Activated T-helper 17 cell treated with anti-CD3 and anti-CD28 coated beads, Interleukin-2, amount 50 U/mL, for 72 hours (primary cell): ENCODE results near the gene NEURL1B. TPM values are rescaled to one million over a fixed set of nuclear protein-coding genes. Genes with fewer than 3 reads are reported as not detected.
"Not testable (repeated sequence)": the region's sequence is repeated elsewhere in the genome, so short reads cannot be mapped to it uniquely, and the experiment has no call there.

Experiments used
- ATAC-seq: fragments of 150-1000 bp; cut with Tn5 transposase; replicated peaks from 2 replicates; pipeline ENCODE4 v1.10.0; 2021; ENCODE audit warnings: mild to moderate bottlenecking, moderate library complexity
- H3K27ac Mint-ChIP-seq: one replicate; pipeline ENCODE4 v1.8.0; 2022; ENCODE audit warnings: mixed read lengths
- H3K27me3 Mint-ChIP-seq: one replicate; pipeline ENCODE4 v1.8.0; 2022; ENCODE audit warnings: mixed read lengths
- H3K36me3 Mint-ChIP-seq: one replicate; pipeline ENCODE4 v1.8.0; 2022; ENCODE audit warnings: low read depth, mild to moderate bottlenecking, mixed read lengths
- H3K4me1 Mint-ChIP-seq: one replicate; pipeline ENCODE4 v1.8.0; 2022; ENCODE audit warnings: mixed read lengths
- H3K4me3 Mint-ChIP-seq: one replicate; pipeline ENCODE4 v1.8.0; 2022; ENCODE audit warnings: mild to moderate bottlenecking, mixed read lengths
- H3K9me3 Mint-ChIP-seq: one replicate; pipeline ENCODE4 v1.8.0; 2022; ENCODE audit warnings: mixed read lengths
- total RNA-seq, 2 donors: library from RNA; stranded (reverse); gene quantifications; one replicate each; pipeline ENCODE4 v1.2.3, GENCODE V29; 2022

The NEURL1B gene
- total RNA-seq, 2 donors from 2014 or later: 0.52 to 1.2 TPM

DNA sequence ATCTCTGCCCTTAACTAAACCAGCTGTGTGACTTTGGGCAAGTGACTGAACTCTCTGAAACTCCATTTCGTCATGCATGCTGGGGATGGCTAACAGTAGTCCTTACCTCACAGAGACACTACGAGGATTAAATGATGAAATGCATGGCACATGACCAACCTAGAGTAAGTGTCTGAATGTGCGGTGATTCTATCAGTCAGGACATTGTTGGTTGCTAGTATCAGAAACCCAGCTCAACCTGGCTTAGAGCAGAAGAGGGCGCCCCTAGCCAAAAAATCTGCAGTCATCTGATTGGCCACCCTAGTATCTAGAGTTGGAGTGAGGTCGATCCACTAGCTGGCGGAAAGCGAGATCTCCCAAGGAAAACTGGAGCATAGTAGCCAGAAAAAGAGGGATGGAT is 25.2 kb downstream of the NEURL1B start:
- ATAC-seq: no peak
- H3K27ac Mint-ChIP-seq: no peak overlapping the region
- H3K9me3 Mint-ChIP-seq: no peaks in the 10 kb centered on the region
- H3K36me3 Mint-ChIP-seq: no peaks in the 10 kb centered on the region
- no peaks in the 10 kb centered on the region for H3K4me1 Mint-ChIP-seq
- H3K27me3 Mint-ChIP-seq: peaks cover 3% of the 10 kb centered on the region
- H3K4me3 Mint-ChIP-seq: no peak overlapping the region

DNA sequence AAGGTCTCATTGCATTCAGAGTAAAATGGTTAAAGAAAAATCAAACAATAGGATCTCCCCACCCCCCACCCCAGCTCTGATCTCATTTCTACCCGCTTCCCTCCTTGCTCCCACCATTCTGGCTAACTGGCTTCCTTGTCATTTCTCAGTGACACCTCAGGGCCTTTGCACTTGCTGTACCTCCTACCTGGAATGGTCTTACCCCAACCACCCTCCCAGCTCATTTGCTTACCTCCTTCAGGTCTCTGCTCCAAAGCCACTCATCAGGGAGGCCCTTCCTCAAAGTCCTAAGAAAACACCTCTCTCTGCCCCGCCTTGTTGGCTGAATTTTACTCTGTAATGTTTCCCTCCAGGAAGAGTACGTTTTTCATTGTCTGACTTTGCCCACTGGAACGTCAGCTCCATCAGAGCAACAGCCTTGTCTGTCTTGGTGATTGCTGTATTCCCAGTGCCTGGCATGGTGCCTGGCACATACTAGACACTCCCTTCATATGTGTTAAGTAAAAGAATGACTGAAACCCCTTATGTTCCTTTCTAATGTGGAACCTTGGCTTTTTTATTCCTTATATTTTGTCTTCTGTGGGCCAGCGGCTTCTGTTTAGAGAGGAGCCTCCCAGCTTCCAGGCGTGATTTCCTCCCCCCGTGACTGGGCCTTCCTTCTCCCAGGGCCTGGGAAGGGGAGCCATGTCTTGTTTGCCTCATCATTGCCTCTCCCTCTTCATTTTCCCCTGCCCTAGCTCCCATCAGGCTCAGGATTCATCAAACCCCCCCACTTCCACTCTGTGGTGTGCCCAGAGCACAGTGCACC is 26.9 kb downstream of the NEURL1B start:
- ATAC-seq: no peak
- H3K9me3 Mint-ChIP-seq: no peaks in the 10 kb centered on the region
- no peak overlapping the region for H3K27ac Mint-ChIP-seq
- H3K36me3 Mint-ChIP-seq: no peaks in the 10 kb centered on the region
- H3K27me3 Mint-ChIP-seq: peaks cover 3% of the 10 kb centered on the region
- H3K4me1 Mint-ChIP-seq: no peaks in the 10 kb centered on the region
- H3K4me3 Mint-ChIP-seq: no peak overlapping the region

DNA sequence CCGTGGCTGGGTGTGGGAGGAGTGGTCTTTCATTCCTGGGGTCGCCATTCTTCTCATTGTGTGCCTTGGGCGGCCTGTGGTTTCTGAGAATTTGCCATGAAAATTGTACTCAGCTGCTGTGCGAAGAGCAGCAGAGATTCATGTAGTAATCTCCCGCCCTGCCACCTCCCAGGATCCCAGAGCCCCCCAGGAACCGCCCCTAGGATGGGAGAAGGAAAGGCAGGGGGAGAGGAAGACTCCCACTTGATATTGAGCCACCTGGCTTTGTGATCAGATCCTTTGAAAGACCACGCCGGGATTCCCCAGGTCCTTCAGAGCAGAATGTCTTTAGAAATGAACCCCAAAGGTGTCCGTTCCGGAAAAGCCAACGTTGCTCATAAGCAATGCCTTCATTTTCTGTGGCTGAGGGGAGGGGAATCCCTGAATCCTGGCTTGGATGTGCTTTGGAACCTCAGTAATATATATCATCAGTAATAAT is 27.6 kb downstream of the NEURL1B start:
- Mint-ChIP-seq H3K27ac (no peak overlapping the region), H3K36me3 (no peaks in the 10 kb centered on the region), H3K4me1 (no peaks in the 10 kb centered on the region), H3K4me3 (no peak overlapping the region), H3K9me3 (no peaks in the 10 kb centered on the region), H3K27me3 (peaks cover 3% of the 10 kb centered on the region)
- no peak for ATAC-seq

DNA sequence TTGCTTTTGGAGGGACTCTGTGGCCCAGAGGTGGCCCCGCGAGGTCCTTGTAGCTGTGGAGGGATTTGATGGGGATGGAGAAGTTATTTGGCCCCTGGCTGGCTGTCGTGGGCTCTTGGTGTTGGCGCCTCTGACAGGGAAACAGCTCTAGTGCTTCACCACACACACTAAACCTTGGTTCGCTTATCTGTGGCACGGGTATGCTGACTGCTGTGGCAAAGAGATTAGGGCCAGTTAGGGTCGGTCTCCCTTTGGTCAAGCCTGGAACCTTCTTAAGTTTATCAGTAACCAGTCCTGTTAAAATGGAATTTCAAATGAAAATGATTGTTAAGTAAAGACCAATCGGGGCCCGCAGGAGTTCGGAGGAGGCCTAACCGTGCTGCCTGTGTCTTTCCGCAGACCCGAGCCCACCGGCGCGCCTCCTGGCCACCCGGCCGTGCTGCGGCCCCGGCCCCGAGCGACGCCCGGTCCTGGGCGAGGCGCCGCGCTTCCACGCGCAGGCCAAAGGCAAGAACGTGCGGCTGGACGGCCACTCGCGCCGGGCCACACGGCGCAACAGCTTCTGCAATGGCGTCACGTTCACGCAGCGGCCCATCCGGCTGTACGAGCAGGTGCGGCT is 28.4 kb downstream of the NEURL1B start:
- Mint-ChIP-seq H3K27ac (no peak overlapping the region), H3K4me3 (no peak overlapping the region), H3K36me3 (no peaks in the 10 kb centered on the region), H3K27me3 (peaks cover 3% of the 10 kb centered on the region), H3K4me1 (no peaks in the 10 kb centered on the region), H3K9me3 (no peaks in the 10 kb centered on the region)
- ATAC-seq: no peak

DNA sequence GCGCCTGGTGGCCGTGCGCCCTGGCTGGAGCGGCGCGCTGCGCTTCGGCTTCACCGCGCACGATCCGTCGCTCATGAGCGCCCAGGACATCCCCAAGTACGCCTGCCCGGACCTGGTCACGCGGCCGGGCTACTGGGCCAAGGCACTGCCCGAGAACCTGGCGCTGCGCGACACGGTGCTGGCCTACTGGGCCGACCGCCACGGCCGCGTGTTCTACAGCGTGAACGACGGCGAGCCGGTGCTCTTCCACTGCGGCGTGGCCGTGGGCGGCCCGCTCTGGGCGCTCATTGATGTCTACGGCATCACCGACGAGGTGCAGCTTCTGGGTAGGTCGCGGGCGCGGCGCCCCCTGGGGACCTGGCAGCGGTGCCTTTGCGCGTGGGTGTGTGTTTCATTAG is 28.9 kb downstream of the NEURL1B start:
- Mint-ChIP-seq H3K4me1 (no peaks in the 10 kb centered on the region), H3K36me3 (no peaks in the 10 kb centered on the region), H3K27ac (no peak overlapping the region), H3K4me3 (no peak overlapping the region), H3K27me3 (peaks cover 3% of the 10 kb centered on the region), H3K9me3 (no peaks in the 10 kb centered on the region)
- ATAC-seq: no peak

DNA sequence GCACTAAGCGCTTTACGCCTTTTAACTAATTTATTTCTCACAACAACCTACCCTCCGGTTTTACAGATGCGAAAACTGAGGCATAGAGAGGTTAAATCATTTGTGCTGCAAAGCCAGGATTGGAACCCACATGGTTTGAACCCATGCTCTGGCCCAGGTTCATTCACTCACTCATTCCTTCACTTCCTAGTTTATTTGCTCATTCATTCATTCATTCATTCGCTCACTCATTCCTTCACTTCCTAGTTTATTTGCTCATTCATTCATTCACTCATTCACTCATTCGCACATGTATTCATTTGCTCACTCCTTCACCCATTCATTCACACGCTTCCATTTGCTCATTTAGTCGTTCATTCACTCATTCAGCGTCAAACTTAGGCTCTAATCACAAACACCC is 29.4 kb downstream of the NEURL1B start:
- Mint-ChIP-seq H3K27ac (no peak overlapping the region), H3K9me3 (no peaks in the 10 kb centered on the region), H3K4me3 (no peak overlapping the region), H3K27me3 (peaks cover 3% of the 10 kb centered on the region), H3K4me1 (no peaks in the 10 kb centered on the region), H3K36me3 (no peaks in the 10 kb centered on the region)
- no peak for ATAC-seq

DNA sequence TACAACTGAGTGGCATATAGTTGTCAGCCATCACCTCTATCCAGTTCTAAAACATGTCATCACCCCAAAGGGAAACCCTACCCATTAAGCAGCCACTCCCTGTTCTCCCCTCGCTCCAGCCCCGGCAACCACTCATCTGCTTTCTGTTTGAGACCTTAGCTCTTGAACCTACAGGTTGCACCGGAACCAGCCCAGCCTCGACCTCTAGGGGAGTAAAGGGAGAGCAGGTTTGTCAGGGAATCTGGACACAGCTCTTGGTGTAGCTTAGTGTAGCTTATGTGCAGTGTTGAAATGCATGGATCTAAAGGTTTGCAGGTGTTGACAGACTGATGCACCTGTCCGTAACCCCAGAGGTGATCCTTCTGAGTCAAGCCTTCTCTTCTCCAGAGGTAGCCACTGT is 30.0 kb downstream of the NEURL1B start:
- Mint-ChIP-seq H3K4me1 (no peaks in the 10 kb centered on the region), H3K36me3 (no peaks in the 10 kb centered on the region), H3K9me3 (no peaks in the 10 kb centered on the region), H3K27me3 (no peaks in the 10 kb centered on the region), H3K4me3 (no peak overlapping the region), H3K27ac (no peak overlapping the region)
- no peak for ATAC-seq

DNA sequence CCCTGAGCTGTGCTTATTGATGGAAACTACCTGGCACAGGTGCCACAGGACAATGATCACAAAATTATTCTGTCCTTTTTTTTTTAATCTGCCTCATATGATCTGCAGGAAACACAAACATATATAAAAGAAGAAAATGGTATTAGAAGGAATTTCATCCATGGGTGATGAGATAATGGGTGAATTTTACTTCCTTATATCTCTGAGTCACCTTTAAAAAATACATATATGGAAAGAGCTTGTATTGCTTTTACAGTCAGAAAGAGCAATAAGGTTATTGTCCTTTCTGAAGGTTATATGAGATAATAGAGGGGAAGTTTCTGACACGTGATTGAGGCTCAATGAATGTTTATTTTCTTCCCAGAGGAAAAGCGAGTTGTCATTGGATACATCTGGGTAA is 31.6 kb downstream of the NEURL1B start:
- H3K4me3 Mint-ChIP-seq: no peak overlapping the region
- no peak overlapping the region for H3K27ac Mint-ChIP-seq
- no peaks in the 10 kb centered on the region for H3K9me3 Mint-ChIP-seq
- no peaks in the 10 kb centered on the region for H3K36me3 Mint-ChIP-seq
- no peaks in the 10 kb centered on the region for H3K4me1 Mint-ChIP-seq
- no peak for ATAC-seq
- H3K27me3 Mint-ChIP-seq: no peaks in the 10 kb centered on the region

DNA sequence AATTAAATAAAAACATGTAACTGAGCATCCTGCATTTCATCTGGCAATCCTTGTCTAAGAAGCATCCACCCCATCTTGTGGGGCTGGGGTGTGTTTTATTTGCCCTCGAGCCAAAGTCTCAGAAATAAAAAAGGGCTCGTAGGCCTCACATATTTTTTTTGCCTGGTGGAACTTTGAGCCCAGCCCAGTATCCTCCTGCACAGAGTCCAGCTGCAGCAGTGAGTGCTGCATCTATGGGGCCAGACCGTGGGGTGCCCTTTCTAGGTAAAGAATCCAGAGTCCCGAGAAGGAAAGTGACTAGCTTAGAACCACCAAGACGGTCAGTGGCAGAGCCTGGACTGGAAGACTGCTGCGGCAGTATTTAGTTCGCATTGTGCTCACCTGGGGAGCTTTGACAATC is 33.1 kb downstream of the NEURL1B start:
- H3K36me3 Mint-ChIP-seq: no peaks in the 10 kb centered on the region
- ATAC-seq: no peak
- no peak overlapping the region for H3K27ac Mint-ChIP-seq
- no peaks in the 10 kb centered on the region for H3K4me1 Mint-ChIP-seq
- no peaks in the 10 kb centered on the region for H3K27me3 Mint-ChIP-seq
- no peaks in the 10 kb centered on the region for H3K9me3 Mint-ChIP-seq
- H3K4me3 Mint-ChIP-seq: no peak overlapping the region

DNA sequence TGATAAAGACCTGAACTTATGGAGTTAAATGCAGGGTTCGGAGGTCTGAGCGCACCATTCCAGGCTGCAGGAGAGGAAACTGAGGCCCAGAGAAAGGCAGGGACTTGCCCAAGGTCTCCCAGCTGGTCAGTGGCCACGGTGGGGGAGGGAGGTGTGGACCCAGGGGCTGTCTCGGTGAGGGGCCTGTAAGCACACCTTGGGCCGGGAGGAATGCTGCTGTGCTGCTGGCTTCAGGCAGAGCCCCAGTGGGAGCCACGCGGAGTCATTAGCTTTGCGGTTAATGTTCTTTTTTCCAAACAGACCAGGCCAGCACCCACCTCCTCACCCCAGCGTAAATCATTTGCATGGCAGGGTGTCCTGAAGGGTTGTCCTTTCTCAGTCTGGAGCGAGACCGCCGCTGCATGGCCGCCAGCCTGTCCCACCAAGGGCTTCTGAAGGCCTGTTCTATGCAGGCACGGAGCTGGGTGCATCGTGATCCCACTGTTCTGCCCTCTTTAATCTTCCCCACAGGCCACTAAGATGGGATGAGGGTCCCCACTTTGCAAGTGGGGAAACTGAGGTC is 35.9 kb downstream of the NEURL1B start:
- no peak overlapping the region for H3K4me3 Mint-ChIP-seq
- no peaks in the 10 kb centered on the region for H3K9me3 Mint-ChIP-seq
- no peak overlapping the region for H3K27ac Mint-ChIP-seq
- H3K36me3 Mint-ChIP-seq: no peaks in the 10 kb centered on the region
- H3K27me3 Mint-ChIP-seq: no peaks in the 10 kb centered on the region
- no peaks in the 10 kb centered on the region for H3K4me1 Mint-ChIP-seq
- no peak for ATAC-seq

DNA sequence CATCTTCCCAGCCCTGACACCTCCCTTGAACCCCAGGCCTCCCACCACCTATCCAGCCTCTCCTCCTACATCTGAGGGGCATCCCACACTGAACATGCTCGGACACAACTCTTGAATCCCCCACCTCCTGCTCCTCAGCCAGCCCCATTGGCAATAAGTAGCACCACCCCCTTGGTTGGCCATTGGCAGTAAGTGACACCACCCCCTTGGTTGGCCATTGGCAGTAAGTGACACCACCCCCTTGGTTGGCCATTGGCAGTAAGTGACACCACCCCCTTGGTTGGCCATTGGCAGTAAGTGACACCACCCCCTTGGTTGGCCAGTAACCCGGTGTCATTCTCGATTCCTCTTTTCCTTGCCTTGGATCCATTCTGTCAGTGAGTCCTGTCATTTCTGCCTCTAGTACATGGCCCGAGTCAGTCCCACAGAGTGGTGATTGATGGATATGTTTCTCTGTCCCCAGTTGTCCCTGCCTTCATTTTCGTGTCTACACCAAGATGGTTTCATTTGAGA is 37.4 kb downstream of the NEURL1B start:
- H3K27me3 Mint-ChIP-seq, ATAC-seq, H3K27ac Mint-ChIP-seq, H3K9me3 Mint-ChIP-seq, H3K36me3 Mint-ChIP-seq, H3K4me3 Mint-ChIP-seq, H3K4me1 Mint-ChIP-seq: not testable (repeated sequence)

DNA sequence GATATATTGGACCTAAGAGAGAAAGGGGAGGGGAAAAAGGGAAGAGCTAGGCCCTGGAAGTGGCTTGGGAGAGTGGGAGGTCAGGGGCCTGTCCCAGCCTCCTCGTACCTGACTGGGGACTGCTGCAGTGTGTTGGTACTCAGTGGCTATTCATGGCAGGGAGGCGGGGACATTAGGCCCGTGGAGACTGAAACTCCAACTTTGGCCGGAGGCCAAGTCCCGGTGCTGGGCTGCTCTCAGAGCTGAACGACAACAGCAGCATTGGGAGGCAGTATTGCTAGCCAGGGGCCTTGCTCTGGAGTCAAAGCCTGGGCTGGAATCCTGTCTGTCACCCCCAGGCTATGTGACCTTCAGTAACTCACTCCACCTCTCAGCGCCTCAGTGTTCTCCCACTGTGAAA is 37.8 kb downstream of the NEURL1B start:
- Mint-ChIP-seq H3K36me3 (no peaks in the 10 kb centered on the region), H3K27me3 (peaks cover 4% of the 10 kb centered on the region), H3K4me3 (no peak overlapping the region), H3K27ac (no peak overlapping the region), H3K4me1 (peaks cover 6% of the 10 kb centered on the region), H3K9me3 (peaks cover 5% of the 10 kb centered on the region)
- no peak for ATAC-seq

DNA sequence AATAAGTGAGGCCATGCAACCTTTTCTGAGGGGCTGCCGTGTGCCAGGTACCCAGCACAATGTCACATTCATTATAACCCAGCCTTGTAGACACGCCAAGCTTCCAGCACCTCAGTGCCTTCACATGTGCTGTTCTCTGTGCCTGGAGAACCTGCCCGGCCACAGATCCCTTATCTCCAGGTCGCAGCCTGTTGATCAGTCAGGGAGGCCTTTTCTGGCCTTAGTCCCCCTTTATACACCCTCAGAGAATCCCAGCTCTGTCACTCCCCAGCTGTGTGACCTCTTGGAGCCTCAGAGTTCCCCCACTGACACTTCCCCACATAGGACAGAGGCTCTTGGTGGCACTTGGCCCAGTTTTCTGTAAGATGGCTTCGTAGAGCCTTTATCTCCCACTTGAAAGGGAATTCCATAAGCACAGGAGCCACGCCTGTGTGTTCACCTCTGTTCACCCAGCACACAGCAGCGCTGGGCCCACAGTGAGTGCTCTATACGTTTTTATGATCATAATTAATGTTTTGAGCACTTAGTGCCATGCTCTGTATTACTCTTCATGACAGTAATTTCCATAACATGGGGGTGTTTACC is 38.7 kb downstream of the NEURL1B start:
- ATAC-seq: no peak
- Mint-ChIP-seq H3K4me1 (peaks cover 10% of the 10 kb centered on the region), H3K27ac (no peak overlapping the region), H3K36me3 (no peaks in the 10 kb centered on the region), H3K27me3 (peaks cover 4% of the 10 kb centered on the region), H3K9me3 (peaks cover 5% of the 10 kb centered on the region), H3K4me3 (no peak overlapping the region)

DNA sequence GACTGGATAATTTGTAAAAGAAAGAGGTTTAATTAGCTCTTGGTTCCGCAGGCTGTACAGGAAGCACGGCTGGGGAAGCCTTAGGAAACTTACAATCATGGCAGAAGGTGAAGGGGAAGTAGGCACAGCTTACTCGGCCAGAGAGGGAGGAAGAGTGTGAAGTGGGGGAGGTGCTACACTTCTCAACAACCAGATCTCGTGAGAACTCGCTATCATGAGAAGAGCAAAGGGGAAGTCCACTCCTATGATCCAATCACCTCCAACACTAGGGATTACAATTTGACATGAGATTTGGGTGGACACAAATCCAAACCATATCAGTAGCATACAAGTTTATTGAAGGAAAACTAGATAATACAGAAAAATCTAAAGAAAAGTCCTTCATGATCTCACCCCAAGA is 39.9 kb downstream of the NEURL1B start:
- peaks cover 10% of the 10 kb centered on the region for H3K4me1 Mint-ChIP-seq
- H3K9me3 Mint-ChIP-seq: peaks cover 5% of the 10 kb centered on the region
- no peak for ATAC-seq
- H3K4me3 Mint-ChIP-seq: no peak overlapping the region
- H3K27me3 Mint-ChIP-seq: peaks cover 4% of the 10 kb centered on the region
- H3K36me3 Mint-ChIP-seq: no peaks in the 10 kb centered on the region
- H3K27ac Mint-ChIP-seq: no peak overlapping the region

DNA sequence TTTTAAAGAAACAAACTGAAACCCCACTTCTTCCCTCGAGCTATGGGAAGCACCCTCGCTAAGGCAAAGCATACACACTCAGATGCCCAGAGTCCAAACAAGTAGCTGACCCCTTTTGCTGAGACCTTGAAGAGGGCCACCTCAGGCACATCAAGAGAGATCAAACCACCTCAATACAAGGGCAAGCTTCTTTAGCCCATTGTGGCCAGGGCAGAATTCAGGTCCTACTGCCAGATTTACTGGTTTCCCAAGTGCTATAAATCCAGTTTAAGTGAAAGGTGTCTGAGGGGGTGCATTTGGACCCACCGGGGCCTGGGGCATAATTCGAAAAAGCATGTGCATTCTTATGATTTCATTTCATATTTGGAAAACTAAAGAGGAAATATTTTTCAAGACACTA is 40.4 kb downstream of the NEURL1B start:
- Mint-ChIP-seq H3K27ac (no peak overlapping the region), H3K4me1 (peaks cover 10% of the 10 kb centered on the region), H3K9me3 (peaks cover 5% of the 10 kb centered on the region), H3K36me3 (no peaks in the 10 kb centered on the region), H3K27me3 (peaks cover 4% of the 10 kb centered on the region), H3K4me3 (no peak overlapping the region)
- ATAC-seq: no peak
